ENCODE data around the gene STK35.

DNA sequence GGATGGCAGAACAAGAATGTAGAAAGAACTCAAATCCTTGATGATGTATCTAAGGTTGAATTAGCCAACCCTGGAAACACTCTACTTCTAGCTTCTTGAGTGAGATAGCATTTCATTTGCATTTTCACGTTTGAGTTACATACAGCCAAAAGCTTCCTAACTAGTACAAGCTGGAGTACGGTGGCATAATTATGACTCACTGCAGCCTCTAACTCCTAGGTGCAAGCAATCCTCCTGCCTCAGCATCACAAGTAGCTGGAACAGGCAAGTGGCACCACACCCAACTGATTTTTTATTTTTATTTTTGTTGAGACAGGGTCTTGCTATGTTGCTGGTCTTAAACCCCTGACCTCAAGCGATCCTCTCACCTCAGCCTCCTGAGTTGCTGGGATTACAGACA, 36.5 kb upstream of the STK35 start:
- TF ChIP-seq, protein P1, sequence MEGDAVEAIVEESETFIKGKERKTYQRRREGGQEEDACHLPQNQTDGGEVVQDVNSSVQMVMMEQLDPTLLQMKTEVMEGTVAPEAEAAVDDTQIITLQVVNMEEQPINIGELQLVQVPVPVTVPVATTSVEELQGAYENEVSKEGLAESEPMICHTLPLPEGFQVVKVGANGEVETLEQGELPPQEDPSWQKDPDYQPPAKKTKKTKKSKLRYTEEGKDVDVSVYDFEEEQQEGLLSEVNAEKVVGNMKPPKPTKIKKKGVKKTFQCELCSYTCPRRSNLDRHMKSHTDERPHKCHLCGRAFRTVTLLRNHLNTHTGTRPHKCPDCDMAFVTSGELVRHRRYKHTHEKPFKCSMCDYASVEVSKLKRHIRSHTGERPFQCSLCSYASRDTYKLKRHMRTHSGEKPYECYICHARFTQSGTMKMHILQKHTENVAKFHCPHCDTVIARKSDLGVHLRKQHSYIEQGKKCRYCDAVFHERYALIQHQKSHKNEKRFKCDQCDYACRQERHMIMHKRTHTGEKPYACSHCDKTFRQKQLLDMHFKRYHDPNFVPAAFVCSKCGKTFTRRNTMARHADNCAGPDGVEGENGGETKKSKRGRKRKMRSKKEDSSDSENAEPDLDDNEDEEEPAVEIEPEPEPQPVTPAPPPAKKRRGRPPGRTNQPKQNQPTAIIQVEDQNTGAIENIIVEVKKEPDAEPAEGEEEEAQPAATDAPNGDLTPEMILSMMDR (IDR thresholded peaks at IDR 0.05) = no peak
- TF ChIP-seq EP300 (IDR thresholded peaks at IDR 0.05) (no peak), POLR2A (IDR thresholded peaks at IDR 0.05) (no peak)

Data from tibial nerve (tissue), 4 donors.